ENCODE data around the gene COQ3.

COQ3 gene, protein sequence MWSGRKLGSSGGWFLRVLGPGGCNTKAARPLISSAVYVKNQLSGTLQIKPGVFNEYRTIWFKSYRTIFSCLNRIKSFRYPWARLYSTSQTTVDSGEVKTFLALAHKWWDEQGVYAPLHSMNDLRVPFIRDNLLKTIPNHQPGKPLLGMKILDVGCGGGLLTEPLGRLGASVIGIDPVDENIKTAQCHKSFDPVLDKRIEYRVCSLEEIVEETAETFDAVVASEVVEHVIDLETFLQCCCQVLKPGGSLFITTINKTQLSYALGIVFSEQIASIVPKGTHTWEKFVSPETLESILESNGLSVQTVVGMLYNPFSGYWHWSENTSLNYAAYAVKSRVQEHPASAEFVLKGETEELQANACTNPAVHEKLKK

GRCh38 chr6:99393698-99394531 lies at the start of gene COQ3:
TSS of gene COQ3 (minus strand) at chr6:99394195. CDS start at chr6:99394179, 16 bp downstream.
- DNase-seq (ENCODE audit: low read depth in 2 of 2): peak; percentile 25 to 52

- no peak for DNase-seq (ENCODE audit: low read depth in 2 of 2)
Measured at GRCh38 chr6:99434702-99435530, 40.9 kb upstream of the COQ3 start.

DNA sequence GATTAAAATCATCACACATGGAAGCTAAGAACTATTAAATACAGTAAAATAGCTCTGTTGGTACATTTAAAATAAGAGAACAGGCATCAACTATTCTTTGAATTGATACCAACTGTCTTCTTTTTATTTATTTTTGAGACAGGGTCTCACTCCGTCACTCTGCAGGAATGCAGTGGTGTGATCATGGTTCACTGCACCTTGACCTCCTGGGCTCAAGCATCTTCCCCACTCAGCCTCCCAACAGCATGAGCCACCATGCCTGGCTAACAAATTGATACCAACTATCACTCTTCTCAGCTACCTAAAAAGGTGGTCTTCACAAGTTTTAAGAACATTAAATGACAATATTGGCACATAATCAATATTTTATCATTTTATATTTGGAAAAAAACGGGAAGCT lies 38.9 kb upstream of the COQ3 start:
- DNase-seq (ENCODE audit: low read depth in 2 of 2): no peak

DNA sequence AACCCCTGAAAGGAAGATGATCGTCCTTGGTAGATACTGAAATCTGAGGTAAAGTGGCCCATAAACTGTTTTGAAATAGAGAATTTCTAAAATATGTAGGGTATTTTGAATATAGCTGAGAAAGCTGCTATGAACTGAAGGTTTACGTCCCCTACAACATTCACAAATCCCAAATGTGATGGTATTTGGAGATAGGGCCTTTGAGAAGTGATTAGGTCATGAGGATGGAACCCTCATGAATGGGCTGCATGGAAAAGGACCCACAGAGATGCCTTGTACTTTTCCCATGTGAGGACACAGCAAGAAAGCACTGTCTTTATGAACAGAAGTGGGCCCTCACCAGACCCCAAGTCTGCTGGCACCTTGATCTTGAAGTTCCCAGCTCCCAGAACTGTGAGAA lies 37.9 kb upstream of the COQ3 start:
- no peak for DNase-seq (ENCODE audit: low read depth in 2 of 2)

DNA sequence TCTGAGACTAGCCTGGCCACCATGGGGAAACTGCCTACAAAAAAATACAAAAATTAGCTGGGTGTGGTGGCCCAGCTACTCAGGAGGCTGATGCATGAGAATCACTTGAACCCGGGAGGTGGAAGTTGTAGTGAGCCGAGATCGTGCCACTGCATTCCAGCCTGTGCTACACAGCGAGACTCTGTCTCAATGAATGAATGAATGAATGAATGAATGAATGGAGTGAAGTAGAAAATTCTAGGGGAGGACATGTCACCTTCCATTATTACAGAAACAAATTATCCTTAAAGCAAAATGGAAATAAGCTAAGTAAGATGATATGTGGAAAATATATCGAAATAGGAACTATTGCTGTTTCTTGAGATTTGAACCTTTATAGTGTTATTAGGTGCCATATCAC lies 34.0 kb upstream of the COQ3 start:
- no peak for DNase-seq (ENCODE audit: low read depth in 2 of 2)

DNA sequence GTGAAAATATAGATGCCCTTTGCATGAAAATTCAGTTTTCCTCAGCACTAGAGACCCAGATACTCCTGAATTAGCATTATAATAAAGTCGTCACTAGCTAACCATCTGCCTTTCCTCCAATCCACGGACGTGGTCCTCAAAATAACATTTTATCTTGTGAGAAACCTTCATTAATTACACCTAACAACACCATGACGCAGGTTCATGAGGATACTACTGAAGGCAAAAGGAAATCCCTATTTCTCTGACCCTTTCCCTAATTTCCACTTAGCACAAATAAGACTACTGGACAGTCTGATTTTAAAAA lies 32.4 kb upstream of the COQ3 start:
- no peak for DNase-seq (ENCODE audit: low read depth in 2 of 2)

DNA sequence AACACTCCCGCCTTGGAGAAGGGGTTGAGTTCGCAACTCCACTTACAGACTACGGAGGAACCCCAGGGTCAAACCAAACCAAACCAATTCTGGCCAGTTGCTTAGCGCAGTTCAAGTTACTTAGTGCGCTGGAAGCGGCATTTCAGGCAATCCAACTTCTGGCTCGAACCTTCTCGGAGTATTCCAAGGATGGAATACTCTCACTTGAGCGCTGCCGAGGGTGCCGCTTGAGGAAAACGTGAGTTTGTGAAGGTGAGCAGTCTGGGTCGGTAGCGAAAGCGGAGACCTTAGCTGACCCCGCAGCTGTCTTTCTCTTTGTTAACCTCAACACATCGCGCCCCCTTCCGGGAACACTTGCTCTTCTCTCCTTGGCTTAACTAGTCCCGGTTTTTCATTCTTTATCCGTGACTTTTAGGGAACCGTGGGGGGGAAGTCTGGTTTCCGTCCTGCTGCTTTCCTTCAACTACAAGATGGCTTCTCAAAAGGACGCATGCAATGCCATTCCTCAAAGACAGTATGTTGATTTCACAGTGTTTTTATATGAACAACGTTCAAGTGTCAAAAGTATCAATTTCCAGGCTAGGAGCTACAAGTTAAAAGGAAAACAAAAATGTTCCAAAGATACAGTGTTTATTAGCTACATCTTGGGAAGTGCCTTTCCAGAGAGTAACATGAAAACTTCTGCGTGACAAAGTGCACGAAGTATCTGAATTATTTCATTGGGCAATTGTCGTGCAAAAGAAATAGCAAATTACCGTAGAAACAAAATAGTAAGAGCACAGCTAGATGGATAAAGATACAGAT lies 31.9 kb upstream of the COQ3 start:
- DNase-seq (ENCODE audit: low read depth in 2 of 2): peak; percentile 14 to 26

DNA sequence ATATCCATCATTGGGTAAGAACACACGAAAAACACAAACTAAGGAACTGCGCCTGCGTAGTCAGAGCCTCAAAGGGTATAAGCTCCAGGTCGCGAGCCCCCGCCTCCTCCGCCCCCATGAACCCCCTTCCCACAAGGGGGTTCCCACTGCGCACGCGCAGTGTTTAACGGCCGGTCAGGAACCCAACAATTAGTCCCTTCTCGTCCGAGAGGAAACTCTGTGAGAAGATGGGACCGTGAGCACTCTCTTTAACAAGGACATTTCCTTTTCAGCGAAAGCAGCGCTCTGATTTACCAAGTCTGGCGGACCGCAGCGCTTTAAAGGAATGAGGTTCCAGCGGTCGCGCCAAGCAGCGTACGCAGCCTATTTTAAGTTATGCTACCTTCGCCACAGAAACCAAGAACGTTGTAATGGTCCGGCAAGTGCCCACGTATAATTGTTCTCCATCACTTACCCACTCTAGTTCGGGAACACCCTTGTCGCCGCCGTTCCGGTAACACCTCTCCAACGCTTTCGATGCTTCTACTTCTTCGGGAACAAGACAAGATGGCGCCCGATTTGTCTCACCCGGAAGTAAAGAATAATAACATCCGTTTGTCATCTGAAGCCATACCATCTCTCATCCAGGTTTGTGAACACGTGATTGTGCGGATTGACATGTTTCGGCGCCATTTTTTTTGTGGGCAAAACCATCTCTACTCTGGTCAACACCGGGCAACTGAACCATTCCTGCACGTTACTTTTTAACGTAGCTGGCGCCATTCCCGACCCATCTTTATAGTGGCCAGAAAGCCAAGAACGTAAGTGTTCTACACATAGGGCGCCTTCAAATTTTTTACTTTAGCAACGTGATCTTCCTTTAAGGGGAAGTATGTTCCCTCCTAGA lies 31.0 kb upstream of the COQ3 start, which contains the start of gene PNISR:
Gene PNISR (minus strand): TSS at position 548 of the 886 bp plus-strand sequence. CDS start 10,649 bp downstream, outside the sequence.
- DNase-seq (ENCODE audit: low read depth in 2 of 2): peak; percentile 71 to 72

- DNase-seq (ENCODE audit: low read depth in 2 of 2): no peak
Measured at GRCh38 chr6:99424022-99424421, 30.0 kb upstream of the COQ3 start.

- DNase-seq (ENCODE audit: low read depth in 2 of 2): no peak
Measured at GRCh38 chr6:99422912-99423311, 28.9 kb upstream of the COQ3 start.

DNA sequence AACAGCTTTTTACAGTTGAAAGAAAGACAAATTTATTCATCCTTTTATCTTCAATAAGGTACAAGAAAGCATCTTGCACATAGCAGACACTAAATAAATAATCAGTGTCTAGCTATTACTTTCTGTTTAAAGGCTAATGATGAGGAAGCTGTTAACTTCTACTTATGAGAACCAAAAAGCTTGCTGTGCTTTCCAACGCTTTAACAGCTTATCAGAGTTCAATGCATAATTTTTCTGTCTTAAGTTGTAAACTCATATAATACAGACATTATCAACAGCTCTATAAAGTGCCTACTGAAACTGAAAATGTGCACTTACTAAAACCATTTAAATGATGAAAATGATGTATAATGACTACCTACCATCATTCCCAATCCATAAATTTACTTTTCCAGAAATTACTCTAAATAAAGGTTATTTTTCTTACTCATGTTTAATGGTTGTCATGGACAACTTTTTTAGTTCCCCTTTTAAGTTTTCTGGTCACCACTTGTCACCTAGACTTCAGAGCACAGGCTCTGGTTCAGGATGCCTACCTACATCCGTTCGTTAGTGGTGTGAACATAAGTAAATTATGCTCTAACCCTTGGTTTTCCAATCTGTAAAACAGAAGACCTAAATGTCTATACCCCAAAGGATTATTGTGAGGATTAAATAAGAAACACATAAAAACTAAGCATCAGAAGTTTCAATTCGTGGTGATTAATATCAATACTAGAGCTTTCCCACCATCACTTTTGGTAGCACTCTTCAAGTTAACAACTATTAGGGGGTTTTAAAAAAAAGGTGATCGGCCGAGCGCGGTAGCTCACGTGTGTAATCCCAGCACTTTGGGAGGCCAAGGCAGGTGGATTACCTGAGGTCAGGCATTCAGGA lies 23.1 kb upstream of the COQ3 start:
- no peak for DNase-seq (ENCODE audit: low read depth in 2 of 2)

DNA sequence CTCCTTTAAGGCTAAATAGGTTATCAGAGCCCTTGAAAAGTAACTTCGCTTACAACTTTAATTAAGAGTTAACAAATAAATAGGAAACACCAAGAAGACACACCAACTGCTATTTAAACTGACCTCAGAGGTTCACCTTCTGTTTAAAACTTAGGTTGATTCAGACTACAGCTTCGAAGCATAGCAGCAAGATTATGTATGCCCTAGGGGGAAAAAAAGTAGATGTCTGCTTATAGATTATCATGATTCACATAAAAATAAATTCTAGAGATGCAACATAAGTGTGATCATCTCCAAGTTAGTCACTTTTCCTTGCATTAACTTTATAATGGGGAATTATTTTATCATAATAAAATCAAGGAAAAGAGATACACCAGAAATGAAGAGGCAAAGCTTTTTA lies 22.2 kb upstream of the COQ3 start:
- no peak for DNase-seq (ENCODE audit: low read depth in 2 of 2)

- no peak for DNase-seq (ENCODE audit: low read depth in 2 of 2)
Measured at GRCh38 chr6:99415446-99415845, 21.5 kb upstream of the COQ3 start.

DNA sequence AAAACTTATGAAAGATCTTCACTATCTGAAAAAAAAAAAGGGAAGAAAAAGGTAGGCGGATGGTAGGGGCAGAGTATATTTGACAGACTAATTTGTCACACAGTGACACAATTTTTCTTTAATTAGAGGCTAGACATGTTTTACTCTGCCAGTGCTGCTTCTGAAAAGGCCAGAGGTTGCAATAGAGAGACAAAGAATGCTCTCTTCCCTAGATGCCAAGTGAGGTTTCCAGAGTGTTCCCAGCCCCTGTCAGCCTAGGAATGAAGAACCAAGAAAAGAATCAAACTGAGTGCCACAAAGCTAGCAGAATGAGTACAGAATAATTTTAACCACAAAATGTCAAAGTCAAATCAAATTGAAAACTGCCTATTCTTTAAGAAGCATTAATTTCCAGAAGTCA lies 18.1 kb upstream of the COQ3 start:
- DNase-seq (ENCODE audit: low read depth in 2 of 2): no peak

- no peak for DNase-seq (ENCODE audit: low read depth in 2 of 2)
Measured at GRCh38 chr6:99409672-99410071, 15.7 kb upstream of the COQ3 start.

DNA sequence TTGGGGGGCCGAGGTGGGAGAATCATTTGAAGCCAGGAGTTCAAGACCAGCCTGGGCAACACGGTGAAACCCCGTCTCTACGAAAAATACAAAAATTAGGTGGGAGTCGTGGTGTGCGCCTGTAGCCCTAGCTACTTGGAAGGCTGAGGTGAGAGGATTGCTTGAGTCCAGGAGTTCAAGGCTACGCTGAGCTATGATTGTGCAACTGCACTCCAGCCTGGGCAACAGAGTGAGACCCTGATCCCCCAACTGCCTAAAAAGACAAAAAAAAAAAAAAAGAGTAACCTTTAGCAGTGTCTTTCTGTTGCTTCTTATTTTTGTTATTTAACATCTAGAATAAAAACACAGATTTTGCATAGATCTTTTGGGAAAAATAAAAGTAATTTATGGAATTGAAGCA lies 13.1 kb upstream of the COQ3 start:
- no peak for DNase-seq (ENCODE audit: low read depth in 2 of 2)

DNA sequence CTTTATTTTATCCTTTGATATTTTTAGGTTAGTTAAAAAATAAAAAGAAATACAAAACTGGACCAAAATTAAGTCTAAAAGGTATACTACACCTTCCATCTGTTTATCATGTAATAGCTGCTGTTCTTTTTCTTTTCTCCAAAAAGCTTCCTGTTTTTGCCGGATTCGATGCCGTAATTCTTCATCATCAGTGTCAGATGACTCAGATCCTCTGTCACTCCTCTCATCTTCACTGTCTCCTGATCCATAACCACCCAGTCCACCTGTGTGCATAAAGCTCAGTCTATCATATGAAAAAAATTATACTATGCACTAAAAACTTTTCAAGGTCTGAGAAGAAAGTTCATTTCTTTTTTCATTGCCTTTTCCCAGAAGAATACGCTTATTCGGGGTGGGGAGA lies 8.5 kb upstream of the COQ3 start:
- no peak for DNase-seq (ENCODE audit: low read depth in 2 of 2)

- no peak for DNase-seq (ENCODE audit: low read depth in 2 of 2)
Measured at GRCh38 chr6:99397287-99397686, 3.3 kb upstream of the COQ3 start.

DNA sequence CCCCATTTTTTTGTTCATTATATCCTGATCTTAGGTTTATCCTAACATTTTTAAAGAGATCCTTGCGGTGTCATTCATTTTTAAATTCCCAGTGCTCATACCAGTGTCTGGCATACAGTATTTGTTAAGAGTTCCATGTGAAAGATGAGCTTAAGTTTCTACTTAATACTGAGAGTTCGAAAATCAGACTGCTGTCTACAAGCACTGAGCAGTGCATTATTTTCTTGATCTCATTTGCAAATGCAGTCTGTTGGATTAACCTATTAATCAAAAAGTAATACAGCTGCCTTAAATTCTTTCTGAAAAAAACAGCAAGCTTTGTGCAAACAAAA lies 663 bp downstream of the COQ3 start:
- no peak for DNase-seq (ENCODE audit: low read depth in 2 of 2)

DNA sequence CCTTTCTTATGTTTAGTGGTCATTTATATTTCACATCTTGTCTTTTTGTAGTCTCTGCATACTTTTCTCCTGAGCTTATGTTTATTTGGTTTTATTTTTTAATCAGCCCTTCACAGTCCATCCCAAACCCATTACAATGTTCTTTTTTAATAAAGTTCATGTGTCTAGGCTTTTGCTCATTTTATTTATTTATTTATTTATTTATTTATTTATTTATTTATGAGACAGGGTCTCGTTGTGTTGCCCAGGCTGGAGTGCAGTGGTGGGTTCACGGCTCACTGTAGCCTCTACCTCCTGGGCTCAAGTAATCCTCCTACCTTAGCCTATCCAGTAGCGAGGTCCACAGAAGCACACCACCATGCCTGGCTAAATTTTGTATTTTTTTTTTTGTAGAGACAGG lies 3.1 kb downstream of the COQ3 start:
- no peak for DNase-seq (ENCODE audit: low read depth in 2 of 2)

Data from stimulated activated CD8-positive, alpha-beta memory T cell treated with anti-CD3 and anti-CD28 coated beads, Interleukin-2, amount 100 ng/mL, for 1 hour (primary cell).